ENCODE results near the gene CHSY3. TPM values are rescaled to one million over a fixed set of nuclear protein-coding genes. Genes with fewer than 3 reads are reported as not detected.
A peak's percentile ranks its signal among the peaks of the same experiment; 100 is the strongest.

The CHSY3 gene
- total and polyA plus RNA-seq, 2 experiments from 2014 or later = 0.29 to 2.4 TPM

- Histone ChIP-seq H3K9ac (no peak overlapping the region), H3K4me2 (ENCODE audit: unreplicated experiment) (no peak overlapping the region), H3K4me1 (ENCODE audit: insufficient read depth) (no peaks in the 10 kb centered on the region), H3K36me3 (ENCODE audit: low read depth) (no peaks in the 10 kb centered on the region), H2AFZ (no peak overlapping the region), H3K4me3 (no peak overlapping the region), H3K9me2 (ENCODE audit: insufficient read depth) (no peaks in the 10 kb centered on the region), H3K79me2 (ENCODE audit: insufficient read depth) (no peaks in the 10 kb centered on the region), H3K27me3 (replicated peaks; ENCODE audit: insufficient read depth) (no peaks in the 10 kb centered on the region), H3F3A (ENCODE audit: insufficient read depth) (no peaks in the 10 kb centered on the region), H3K27ac (no peak overlapping the region), H3K9me3 (ENCODE audit: low read depth) (no peaks in the 10 kb centered on the region), H4K20me1 (ENCODE audit: insufficient read depth) (no peaks in the 10 kb centered on the region)
- WGBS, 2 experiments (ENCODE audit: low coverage in 1 of 2, low lambda C conversion rate in 2 of 2, missing lambda C conversion rate in 2 of 2) = 73 to 75% methylated on average over 4 of the region's 4 CpGs
- no peak for TF ChIP-seq EZH2 (IDR thresholded peaks at IDR 0.05; ENCODE audit: insufficient read depth, poor library complexity, severe bottlenecking)
- TF ChIP-seq EZH2phosphoT487 (IDR thresholded peaks at IDR 0.05; ENCODE audit: insufficient read depth, low read depth) = no peak
- in situ Hi-C loops (cut with MboI) = no loop called here
- no peak for DNase-seq
Measured at GRCh38 chr5:129930221-129930620, 26.0 kb downstream of the CHSY3 start.

DNA sequence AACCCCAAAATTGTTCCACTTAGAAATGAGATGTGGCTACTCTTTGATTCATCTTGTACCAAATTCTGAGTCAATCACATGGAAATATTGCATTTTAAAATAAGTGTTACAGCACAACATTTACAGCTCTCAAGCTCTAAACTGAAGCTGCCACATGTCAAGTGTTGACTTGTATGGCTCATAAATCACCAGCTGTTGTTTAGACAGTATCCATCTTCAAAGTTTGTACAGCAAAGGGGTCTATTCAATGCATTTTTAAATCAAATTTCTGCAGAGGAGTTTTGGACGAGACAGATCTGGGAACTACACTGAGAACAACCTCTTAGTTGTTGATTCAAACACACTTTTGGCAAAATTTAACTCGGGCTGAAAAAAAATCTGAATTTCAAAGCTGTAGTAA, 31.4 kb downstream of the CHSY3 start:
- Histone ChIP-seq H3K27me3 (replicated peaks; ENCODE audit: insufficient read depth) (no peaks in the 10 kb centered on the region), H3K4me2 (ENCODE audit: unreplicated experiment) (no peak overlapping the region), H3K9ac (no peak overlapping the region), H3K79me2 (ENCODE audit: insufficient read depth) (no peaks in the 10 kb centered on the region), H3K9me2 (ENCODE audit: insufficient read depth) (no peaks in the 10 kb centered on the region), H3K27ac (no peak overlapping the region), H3K4me3 (no peak overlapping the region), H3F3A (ENCODE audit: insufficient read depth) (no peaks in the 10 kb centered on the region), H2AFZ (no peak overlapping the region), H4K20me1 (ENCODE audit: insufficient read depth) (no peaks in the 10 kb centered on the region), H3K9me3 (ENCODE audit: low read depth) (no peaks in the 10 kb centered on the region), H3K36me3 (ENCODE audit: low read depth) (no peaks in the 10 kb centered on the region), H3K4me1 (ENCODE audit: insufficient read depth) (no peaks in the 10 kb centered on the region)
- WGBS, 2 experiments (ENCODE audit: low coverage in 1 of 2, low lambda C conversion rate in 2 of 2, missing lambda C conversion rate in 2 of 2) = 69 to 71% methylated on average over 2 of the region's 2 CpGs
- in situ Hi-C loops (cut with MboI) = no loop called here
- no peak for DNase-seq
- TF ChIP-seq EZH2phosphoT487 (IDR thresholded peaks at IDR 0.05; ENCODE audit: insufficient read depth, low read depth) (no peak), EZH2 (IDR thresholded peaks at IDR 0.05; ENCODE audit: insufficient read depth, poor library complexity, severe bottlenecking) (no peak)

- H3K4me1 ChIP-seq (ENCODE audit: insufficient read depth) = no peaks in the 10 kb centered on the region
- TF ChIP-seq EZH2 (IDR thresholded peaks at IDR 0.05; ENCODE audit: insufficient read depth, poor library complexity, severe bottlenecking) (no peak), EZH2phosphoT487 (IDR thresholded peaks at IDR 0.05; ENCODE audit: insufficient read depth, low read depth) (no peak)
- H3F3A ChIP-seq (ENCODE audit: insufficient read depth) = no peaks in the 10 kb centered on the region
- no peak overlapping the region for H3K27ac ChIP-seq
- no peak for DNase-seq
- no peaks in the 10 kb centered on the region for H3K36me3 ChIP-seq (ENCODE audit: low read depth)
- peaks cover 4% of the 10 kb centered on the region for H3K9me2 ChIP-seq (ENCODE audit: insufficient read depth)
- H3K79me2 ChIP-seq (ENCODE audit: insufficient read depth) = no peaks in the 10 kb centered on the region
- H3K9me3 ChIP-seq (ENCODE audit: low read depth) = no peaks in the 10 kb centered on the region
- H2AFZ ChIP-seq = no peak overlapping the region
- 52 to 65% methylated on average over 3 of the region's 3 CpGs for WGBS, 2 experiments (ENCODE audit: low coverage in 1 of 2, low lambda C conversion rate in 2 of 2, missing lambda C conversion rate in 2 of 2)
- H3K27me3 ChIP-seq (replicated peaks; ENCODE audit: insufficient read depth) = no peaks in the 10 kb centered on the region
- no peak overlapping the region for H3K4me2 ChIP-seq (ENCODE audit: unreplicated experiment)
- in situ Hi-C loops (cut with MboI) = no loop called here
- no peak overlapping the region for H3K4me3 ChIP-seq
- H3K9ac ChIP-seq = no peak overlapping the region
- H4K20me1 ChIP-seq (ENCODE audit: insufficient read depth) = no peaks in the 10 kb centered on the region
Measured at GRCh38 chr5:129938077-129938476, 33.8 kb downstream of the CHSY3 start.

GRCh38 chr5:129943936-129944335, 39.7 kb downstream of the CHSY3 start:
- Histone ChIP-seq H3K79me2 (ENCODE audit: insufficient read depth) (no peaks in the 10 kb centered on the region), H3K9ac (no peak overlapping the region), H3K9me2 (ENCODE audit: insufficient read depth) (peaks cover 4% of the 10 kb centered on the region), H3K4me2 (ENCODE audit: unreplicated experiment) (no peak overlapping the region), H3K27ac (no peak overlapping the region), H4K20me1 (ENCODE audit: insufficient read depth) (no peaks in the 10 kb centered on the region), H3K36me3 (ENCODE audit: low read depth) (no peaks in the 10 kb centered on the region), H2AFZ (no peak overlapping the region), H3K4me3 (no peak overlapping the region), H3K27me3 (replicated peaks; ENCODE audit: insufficient read depth) (no peaks in the 10 kb centered on the region), H3K9me3 (ENCODE audit: low read depth) (no peaks in the 10 kb centered on the region), H3F3A (ENCODE audit: insufficient read depth) (0 out of 2 replicates have a peak, but pooled peaks cover 4% of the 10 kb centered on the region), H3K4me1 (ENCODE audit: insufficient read depth) (peaks cover 6% of the 10 kb centered on the region)
- in situ Hi-C loops (cut with MboI) = no loop called here
- no peak for DNase-seq
- 46 to 52% methylated on average over 1 of the region's 1 CpG for WGBS, 2 experiments (ENCODE audit: low coverage in 1 of 2, low lambda C conversion rate in 2 of 2, missing lambda C conversion rate in 2 of 2)
- TF ChIP-seq EZH2 (IDR thresholded peaks at IDR 0.05; ENCODE audit: insufficient read depth, poor library complexity, severe bottlenecking) = no peak
- TF ChIP-seq EZH2phosphoT487 (IDR thresholded peaks at IDR 0.05; ENCODE audit: insufficient read depth, low read depth) = no peak

DNA sequence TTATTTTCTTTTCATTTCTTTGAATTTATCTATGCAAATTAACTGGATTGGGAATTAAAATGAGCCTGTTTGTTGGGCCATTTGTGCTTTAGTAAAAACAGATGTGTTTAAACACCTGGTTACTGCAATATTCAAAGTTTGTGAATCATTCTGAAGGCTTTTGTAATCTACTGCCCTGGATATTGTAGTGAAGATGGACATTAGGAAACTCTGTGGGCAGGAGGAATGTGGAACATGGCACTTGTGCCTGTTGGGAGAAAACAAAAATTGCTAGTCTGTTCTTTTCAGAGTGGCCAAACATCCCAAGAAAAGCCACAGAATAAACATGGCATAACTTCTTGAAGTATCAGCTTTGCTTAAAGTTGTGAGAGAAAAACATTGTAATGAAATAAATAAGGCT, 40.8 kb downstream of the CHSY3 start:
- H4K20me1 ChIP-seq (ENCODE audit: insufficient read depth) = no peaks in the 10 kb centered on the region
- H3K79me2 ChIP-seq (ENCODE audit: insufficient read depth) = no peaks in the 10 kb centered on the region
- TF ChIP-seq EZH2 (IDR thresholded peaks at IDR 0.05; ENCODE audit: insufficient read depth, poor library complexity, severe bottlenecking) = no peak
- no peak for TF ChIP-seq EZH2phosphoT487 (IDR thresholded peaks at IDR 0.05; ENCODE audit: insufficient read depth, low read depth)
- DNase-seq = peak; percentile 61
- H3K9me2 ChIP-seq (ENCODE audit: insufficient read depth) = peaks cover 4% of the 10 kb centered on the region
- H3K4me2 ChIP-seq (ENCODE audit: unreplicated experiment) = no peak overlapping the region
- H3F3A ChIP-seq (ENCODE audit: insufficient read depth) = 0 out of 2 replicates have a peak, but pooled peaks cover 4% of the 10 kb centered on the region
- no peak overlapping the region for H2AFZ ChIP-seq
- no peak overlapping the region for H3K27ac ChIP-seq
- no peak overlapping the region for H3K9ac ChIP-seq
- H3K4me3 ChIP-seq = no peak overlapping the region
- no peaks in the 10 kb centered on the region for H3K9me3 ChIP-seq (ENCODE audit: low read depth)
- no peaks in the 10 kb centered on the region for H3K36me3 ChIP-seq (ENCODE audit: low read depth)
- H3K27me3 ChIP-seq (replicated peaks; ENCODE audit: insufficient read depth) = no peaks in the 10 kb centered on the region
- peaks cover 6% of the 10 kb centered on the region for H3K4me1 ChIP-seq (ENCODE audit: insufficient read depth)
- in situ Hi-C loops (cut with MboI) = no loop called here
